Measurements from ENCODE around the gene FAM234A.

GRCh38 chr16:194516-194915, 40.1 kb upstream of the FAM234A start:
- TF ChIP-seq, protein P1, sequence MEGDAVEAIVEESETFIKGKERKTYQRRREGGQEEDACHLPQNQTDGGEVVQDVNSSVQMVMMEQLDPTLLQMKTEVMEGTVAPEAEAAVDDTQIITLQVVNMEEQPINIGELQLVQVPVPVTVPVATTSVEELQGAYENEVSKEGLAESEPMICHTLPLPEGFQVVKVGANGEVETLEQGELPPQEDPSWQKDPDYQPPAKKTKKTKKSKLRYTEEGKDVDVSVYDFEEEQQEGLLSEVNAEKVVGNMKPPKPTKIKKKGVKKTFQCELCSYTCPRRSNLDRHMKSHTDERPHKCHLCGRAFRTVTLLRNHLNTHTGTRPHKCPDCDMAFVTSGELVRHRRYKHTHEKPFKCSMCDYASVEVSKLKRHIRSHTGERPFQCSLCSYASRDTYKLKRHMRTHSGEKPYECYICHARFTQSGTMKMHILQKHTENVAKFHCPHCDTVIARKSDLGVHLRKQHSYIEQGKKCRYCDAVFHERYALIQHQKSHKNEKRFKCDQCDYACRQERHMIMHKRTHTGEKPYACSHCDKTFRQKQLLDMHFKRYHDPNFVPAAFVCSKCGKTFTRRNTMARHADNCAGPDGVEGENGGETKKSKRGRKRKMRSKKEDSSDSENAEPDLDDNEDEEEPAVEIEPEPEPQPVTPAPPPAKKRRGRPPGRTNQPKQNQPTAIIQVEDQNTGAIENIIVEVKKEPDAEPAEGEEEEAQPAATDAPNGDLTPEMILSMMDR (IDR thresholded peaks at IDR 0.05) = no peak
- no peak for TF ChIP-seq POLR2A (IDR thresholded peaks at IDR 0.05)

Data from stomach (tissue), 4 donors.